Urinary bladder (tissue), 4 donors: ENCODE data around the gene POMT1. TPM values are rescaled to one million over a fixed set of nuclear protein-coding genes. Genes with fewer than 3 reads are reported as not detected.

Source experiments
- DNase-seq: peaks from one replicate; pipeline ENCODE4 v3.0.0-alpha.2; 2015; ENCODE audit errors: extremely low spot score
- H3K27ac ChIP-seq: one replicate; pipeline ENCODE4 v1.5.1; 2013; ENCODE audit warnings: low read depth, mild to moderate bottlenecking, moderate library complexity
- H3K36me3 ChIP-seq: one replicate; pipeline ENCODE4 v1.6.1; 2013; ENCODE audit warnings: mild to moderate bottlenecking, moderate library complexity; ENCODE audit not compliant: insufficient read depth
- H3K4me1 ChIP-seq: one replicate; pipeline ENCODE4 v1.6.1; 2013; ENCODE audit warnings: mild to moderate bottlenecking, moderate library complexity; ENCODE audit not compliant: insufficient read depth
- H3K4me3 ChIP-seq: one replicate; pipeline ENCODE4 v1.5.1; 2013; ENCODE audit warnings: low read depth, low read length
- WGBS: extraction: QIAGEN DNeasy Blood & Tissue Kit; methylation state at CpG from one replicate; pipeline ENCODE4 v1.1.7; 2013; 5-methylcytosine and 5-hydroxymethylcytosine counted together
- polyA plus RNA-seq: library from polyadenylated mRNA; stranded (reverse); fragments of 200-250 nt; gene quantifications from one replicate; pipeline ENCODE4 v1.2.3, GENCODE V29; 2013
- total RNA-seq: library from RNA; depleted of rRNA; stranded (reverse); fragments of >200 nt; gene quantifications from one replicate; pipeline ENCODE4 v1.2.3, GENCODE V29; 2014
- donor health status: healthy with polysubstance abuse.
- donor health status: healthy.

The POMT1 gene
- total and polyA plus RNA-seq, 2 donors: 17.5 to 20.1 TPM

DNA sequence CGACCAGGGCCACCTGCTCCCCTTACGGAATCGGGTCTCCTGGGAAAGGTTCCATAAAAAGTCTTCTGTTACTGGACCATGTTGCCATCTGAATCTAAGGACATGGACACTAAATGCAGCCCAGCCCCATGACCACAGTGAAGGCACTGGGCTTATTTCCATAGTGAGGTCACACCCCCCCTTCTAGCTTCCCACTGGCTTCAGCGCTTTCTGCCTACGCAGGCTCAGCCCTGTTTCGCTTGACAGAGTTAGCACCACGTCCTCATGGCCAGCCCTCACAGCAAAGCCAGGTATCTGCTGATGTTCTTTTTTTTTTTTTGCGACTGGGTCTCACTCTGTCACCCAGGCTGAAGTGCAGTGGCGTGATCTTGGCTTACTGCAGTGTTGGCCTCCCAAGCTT, 14.2 kb downstream of the POMT1 start:
- H3K4me3 ChIP-seq: no peak overlapping the region
- H3K4me1 ChIP-seq: no peaks in the 10 kb centered on the region
- 97% methylated on average over 9 of the region's 9 CpGs for WGBS
- DNase-seq: no peak
- H3K27ac ChIP-seq: no peak overlapping the region
- H3K36me3 ChIP-seq: peaks cover 3% of the 10 kb centered on the region

DNA sequence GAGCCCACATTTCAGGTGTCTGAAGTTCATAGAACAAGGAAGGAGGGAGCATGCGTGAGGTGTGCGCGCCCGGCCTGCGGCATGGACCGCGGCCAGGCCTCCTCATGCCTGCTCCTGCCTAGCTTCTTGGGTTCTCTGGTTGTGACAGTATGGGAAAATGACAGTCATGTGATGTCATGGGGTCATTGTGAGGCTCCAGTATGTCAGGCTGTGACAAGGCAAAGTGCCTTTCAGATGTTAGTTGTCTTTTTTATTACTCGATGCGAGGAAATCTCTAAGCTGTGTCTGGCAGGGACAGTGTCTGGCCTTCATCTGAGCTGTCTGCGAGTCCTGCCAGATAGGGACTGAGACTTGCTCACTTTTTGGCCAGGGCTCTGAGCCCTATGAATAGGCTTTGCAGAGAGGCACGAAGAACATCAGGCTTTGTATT, 15.1 kb downstream of the POMT1 start:
- WGBS: 67% methylated on average over 11 of the region's 11 CpGs
- Histone ChIP-seq H3K27ac (no peak overlapping the region), H3K4me3 (no peak overlapping the region), H3K4me1 (no peaks in the 10 kb centered on the region), H3K36me3 (peaks cover 1% of the 10 kb centered on the region)
- DNase-seq: no peak

DNA sequence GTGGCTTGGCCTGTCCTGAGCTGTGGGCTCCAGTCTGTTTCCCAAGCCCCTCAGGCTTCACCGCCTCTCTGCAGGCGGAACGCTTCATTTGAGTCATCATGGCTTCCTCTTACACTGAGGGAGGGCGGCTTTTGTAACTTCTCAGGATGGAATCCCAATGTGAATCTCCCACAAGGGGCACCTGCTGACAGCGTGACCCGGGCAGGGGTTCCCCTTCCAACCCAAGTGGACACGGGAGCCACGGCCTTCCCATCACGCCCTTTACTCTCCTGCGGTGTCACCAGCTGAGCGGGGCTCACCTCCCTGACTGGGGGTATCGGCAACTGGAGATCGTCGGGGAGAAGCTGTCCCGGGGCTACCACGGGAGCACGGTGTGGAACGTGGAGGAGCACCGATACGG, 15.8 kb downstream of the POMT1 start:
- H3K4me1 ChIP-seq: no peaks in the 10 kb centered on the region
- WGBS: 96% methylated on average over 20 of the region's 20 CpGs
- no peak overlapping the region for H3K27ac ChIP-seq
- no peak for DNase-seq
- no peak overlapping the region for H3K4me3 ChIP-seq
- H3K36me3 ChIP-seq: no peaks in the 10 kb centered on the region

DNA sequence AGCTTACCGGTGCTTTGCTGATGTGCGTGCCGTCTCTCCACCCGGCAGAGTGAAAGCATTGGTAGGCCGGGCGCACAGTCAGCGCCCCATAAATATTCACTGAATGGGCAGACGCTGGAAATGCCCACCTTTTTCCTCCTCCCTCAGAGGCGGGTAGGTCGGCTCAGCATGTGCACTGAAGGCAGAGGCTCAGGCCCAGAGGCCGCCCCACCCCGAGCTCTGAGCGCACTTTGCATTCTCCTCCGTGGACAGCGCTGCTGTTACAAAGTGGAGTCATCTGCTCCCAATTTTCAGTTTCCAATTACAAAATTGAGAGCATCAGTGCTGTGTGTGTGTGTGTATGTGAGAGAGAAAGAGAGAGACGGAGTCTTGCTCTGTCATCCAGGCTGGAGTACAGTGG, 17.8 kb downstream of the POMT1 start:
- Histone ChIP-seq H3K36me3 (no peaks in the 10 kb centered on the region), H3K27ac (no peak overlapping the region), H3K4me3 (no peak overlapping the region), H3K4me1 (no peaks in the 10 kb centered on the region)
- no peak for DNase-seq
- WGBS: 86% methylated on average over 16 of the region's 16 CpGs

GRCh38 chr9:131521203-131521602, 18.5 kb downstream of the POMT1 start:
- no peaks in the 10 kb centered on the region for H3K36me3 ChIP-seq
- no peak overlapping the region for H3K4me3 ChIP-seq
- no peak for DNase-seq
- H3K4me1 ChIP-seq: no peaks in the 10 kb centered on the region
- no peak overlapping the region for H3K27ac ChIP-seq
- 97% methylated on average over 10 of the region's 10 CpGs for WGBS

DNA sequence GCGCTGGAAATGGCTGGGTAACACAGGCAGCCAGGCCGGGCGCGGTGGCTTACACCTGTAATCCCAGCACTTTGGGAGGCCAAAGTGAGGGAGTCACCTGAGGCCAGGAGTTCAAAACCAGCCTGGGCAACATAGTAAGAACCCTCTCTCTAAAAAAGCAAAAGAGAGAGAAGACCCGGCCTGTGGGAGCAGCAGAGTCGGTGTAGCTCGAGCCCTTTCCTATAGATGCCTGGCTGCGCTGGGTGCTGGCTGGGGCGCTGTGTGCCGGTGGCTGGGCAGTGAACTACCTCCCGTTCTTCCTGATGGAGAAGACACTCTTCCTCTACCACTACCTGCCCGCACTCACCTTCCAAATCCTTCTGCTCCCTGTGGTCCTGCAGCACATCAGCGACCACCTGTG, 19.1 kb downstream of the POMT1 start:
- 96% methylated on average over 13 of the region's 13 CpGs for WGBS
- DNase-seq: no peak
- Histone ChIP-seq H3K4me3 (no peak overlapping the region), H3K36me3 (no peaks in the 10 kb centered on the region), H3K4me1 (no peaks in the 10 kb centered on the region), H3K27ac (no peak overlapping the region)

DNA sequence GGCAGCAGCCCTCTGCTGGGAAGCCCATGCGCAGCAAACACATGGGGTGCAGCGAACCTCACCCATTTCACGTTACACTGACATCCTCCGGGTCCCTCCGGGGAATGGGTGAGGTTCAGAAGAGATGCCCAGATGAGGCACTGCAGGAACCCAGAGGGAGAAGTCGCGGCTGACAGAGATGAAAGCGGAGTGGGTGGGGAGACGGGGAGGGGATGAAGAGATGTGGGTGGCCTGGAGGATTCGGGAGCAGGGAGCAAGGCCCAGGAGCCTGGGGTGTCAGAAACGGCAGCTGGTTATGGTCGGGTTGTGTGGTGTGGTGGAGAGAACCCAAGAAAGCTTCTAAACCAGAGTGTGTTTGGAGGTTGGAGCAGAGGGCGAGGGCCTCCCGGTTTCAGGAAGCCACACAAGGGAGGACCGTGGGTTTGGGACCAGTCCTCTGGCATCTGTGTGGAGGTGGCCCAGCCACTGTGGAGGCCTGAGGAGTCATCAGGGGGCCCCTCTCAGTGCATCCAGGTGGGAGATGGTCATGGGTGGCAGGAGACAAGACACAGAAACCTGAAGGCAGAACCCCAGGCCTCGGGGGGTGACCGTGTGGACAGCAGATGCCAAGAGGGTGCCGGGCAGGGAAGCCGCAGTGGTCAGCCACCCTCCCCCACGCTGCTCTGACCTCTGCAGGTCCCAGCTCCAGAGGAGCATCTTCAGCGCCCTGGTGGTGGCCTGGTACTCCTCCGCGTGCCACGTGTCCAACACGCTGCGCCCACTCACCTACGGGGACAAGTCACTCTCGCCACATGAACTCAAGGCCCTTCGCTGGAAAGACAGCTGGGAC, 19.8 kb downstream of the POMT1 start:
- 92% methylated on average over 29 of the region's 29 CpGs for WGBS
- H3K36me3 ChIP-seq: no peaks in the 10 kb centered on the region

DNA sequence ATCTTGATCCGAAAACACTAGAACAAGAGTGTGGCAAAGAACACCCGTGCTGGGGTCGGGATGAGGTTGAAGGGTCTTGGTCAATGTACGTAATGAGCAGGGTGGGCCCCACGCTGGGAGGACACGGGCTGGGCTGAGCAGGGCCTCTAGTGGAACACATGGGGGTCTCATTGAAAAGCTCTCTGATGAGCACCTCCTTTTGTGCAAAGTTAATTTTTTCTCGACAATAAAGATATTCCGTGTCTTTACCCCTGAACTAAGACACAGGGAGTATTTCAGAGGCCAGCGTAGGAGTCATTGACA, 20.3 kb downstream of the POMT1 start:
- no peak overlapping the region for H3K27ac ChIP-seq
- no peaks in the 10 kb centered on the region for H3K36me3 ChIP-seq
- no peaks in the 10 kb centered on the region for H3K4me1 ChIP-seq
- 90% methylated on average over 9 of the region's 9 CpGs for WGBS
- H3K4me3 ChIP-seq: no peak overlapping the region
- DNase-seq: no peak

More for the DNA sequence above, 19.8 kb downstream of the POMT1 start:
- Histone ChIP-seq H3K27ac (no peak overlapping the region), H3K4me3 (no peak overlapping the region), H3K4me1 (no peaks in the 10 kb centered on the region)
- no peak for DNase-seq

GRCh38 chr9:131523451-131524435, 21.0 kb downstream of the POMT1 start:
- 82% methylated on average over 29 of the region's 29 CpGs for WGBS
- DNase-seq: no peak
- H3K36me3 ChIP-seq: peaks cover 3% of the 10 kb centered on the region

DNA sequence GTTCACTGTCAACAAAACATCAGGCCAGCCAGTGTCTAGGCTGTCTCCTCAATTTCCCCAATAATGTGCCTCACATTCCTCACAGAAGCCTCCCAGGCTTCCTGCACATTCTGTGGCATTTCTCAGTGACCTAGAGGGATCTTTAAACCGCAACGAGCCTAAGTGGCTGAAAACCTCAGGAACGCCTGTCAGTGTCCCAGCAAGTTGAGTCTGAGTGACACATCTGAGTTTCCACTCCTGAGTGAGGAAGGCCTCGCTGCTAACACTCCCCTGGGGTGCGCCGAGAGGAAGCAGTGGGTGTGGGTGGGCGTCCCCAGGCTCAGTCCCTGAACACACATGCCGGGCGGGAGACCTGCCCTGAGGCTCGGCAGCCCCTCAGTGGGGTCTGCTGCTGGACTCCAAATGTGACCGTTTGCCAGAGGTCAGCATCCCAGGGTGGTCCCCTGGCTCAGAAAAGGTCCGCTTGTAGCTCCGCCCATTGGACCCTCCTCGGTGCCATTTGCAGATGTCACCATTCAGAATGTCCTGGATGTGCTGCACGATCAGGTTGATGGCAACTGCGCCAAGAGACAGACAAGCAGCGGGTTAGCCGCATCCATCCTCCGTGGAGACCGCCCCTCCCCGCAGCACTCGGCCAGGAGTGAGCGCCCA, 22.1 kb downstream of the POMT1 start:
- Histone ChIP-seq H3K4me3 (no peak overlapping the region), H3K36me3 (peaks cover 3% of the 10 kb centered on the region), H3K27ac (no peak overlapping the region), H3K4me1 (no peaks in the 10 kb centered on the region)
- 88% methylated on average over 23 of the region's 23 CpGs for WGBS
- no peak for DNase-seq

More at GRCh38 chr9:131523451-131524435, 21.0 kb downstream of the POMT1 start:
- no peaks in the 10 kb centered on the region for H3K4me1 ChIP-seq
- H3K4me3 ChIP-seq: no peak overlapping the region
- H3K27ac ChIP-seq: no peak overlapping the region

- peaks cover 3% of the 10 kb centered on the region for H3K36me3 ChIP-seq
- H3K4me3 ChIP-seq: no peak overlapping the region
- H3K4me1 ChIP-seq: no peaks in the 10 kb centered on the region
- 92% methylated on average over 19 of the region's 19 CpGs for WGBS
- no peak for DNase-seq
- no peak overlapping the region for H3K27ac ChIP-seq
Observed at GRCh38 chr9:131525643-131526565, 23.2 kb downstream of the POMT1 start.

DNA sequence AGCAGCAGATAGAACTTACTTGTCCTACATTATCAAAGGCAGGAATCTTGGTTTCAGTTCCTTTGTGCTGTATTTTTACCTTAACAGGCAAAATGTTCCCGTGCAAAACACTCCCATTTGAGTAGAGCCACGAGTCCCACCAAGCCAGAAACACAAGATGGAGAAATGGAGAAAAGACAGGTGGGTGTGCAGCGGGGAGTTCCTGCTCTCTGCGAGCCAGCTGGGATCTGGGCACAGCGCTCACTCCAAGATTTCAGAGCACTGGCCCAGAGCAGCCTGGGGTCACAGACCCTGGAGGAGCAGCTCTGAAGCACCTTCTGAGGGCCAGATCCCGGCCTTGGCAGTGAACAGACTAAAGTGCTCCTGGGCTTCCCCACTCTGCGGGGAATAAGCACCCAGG, 25.5 kb downstream of the POMT1 start:
- Histone ChIP-seq H3K36me3 (peaks cover 3% of the 10 kb centered on the region), H3K27ac (no peak overlapping the region), H3K4me3 (no peak overlapping the region), H3K4me1 (no peaks in the 10 kb centered on the region)
- 92% methylated on average over 7 of the region's 7 CpGs for WGBS
- DNase-seq: no peak
